DND-41 (cell line): ENCODE data around the gene MYO19.

Experiments used
- ATAC-seq: fragments of 200-7000 bp; cut with Tn5 transposase; 3 replicates; pipeline ENCODE4 v1.9.1; 2021; ENCODE audit warnings: low read depth; ENCODE audit not compliant: insufficient read depth
- DNase-seq: peaks from one replicate; pipeline ENCODE4 v3.0.0-alpha.2; 2020
- H2AFZ ChIP-seq: 2 replicates; pipeline ENCODE4 v1.6.0; 2012; ENCODE audit warnings: low read depth, low read length
- H3K27ac ChIP-seq: 2 replicates; pipeline ENCODE4 v1.5.1; 2012; ENCODE audit warnings: low read length, inconsistent platforms
- H3K27me3 ChIP-seq: fragments of 200-600 bp; sonication (generic); 2 replicates; pipeline ENCODE4 v1.6.0; 2012; ENCODE audit warnings: low read length, mild to moderate bottlenecking, inconsistent platforms; ENCODE audit not compliant: insufficient read depth, poor library complexity
- H3K36me3 ChIP-seq: 2 replicates; pipeline ENCODE4 v1.5.1; 2012; ENCODE audit warnings: low read length, inconsistent platforms; ENCODE audit not compliant: insufficient read depth
- H3K4me1 ChIP-seq: 2 replicates; pipeline ENCODE4 v1.5.1; 2012; ENCODE audit warnings: mild to moderate bottlenecking, low read length; ENCODE audit not compliant: insufficient read depth
- H3K4me2 ChIP-seq: 2 replicates; pipeline ENCODE4 v1.6.0; 2012; ENCODE audit warnings: mild to moderate bottlenecking, moderate library complexity, low read length, inconsistent platforms; ENCODE audit not compliant: insufficient read depth
- H3K4me3 ChIP-seq, 2 experiments: fragments of 200-600 bp in 1 of 2; shearing (Covaris generic) in 1 of 2; 2 replicates each; pipeline ENCODE4 v1.5.1; 2012 to 2016; ENCODE audit warnings: inconsistent platforms in 2 of 2, low read length in 2 of 2, mild to moderate bottlenecking in 2 of 2, low read depth in 1 of 2, moderate library complexity in 1 of 2
- H3K79me2 ChIP-seq: 2 replicates; pipeline ENCODE4 v1.6.0; 2012; ENCODE audit warnings: low read length, inconsistent platforms; ENCODE audit not compliant: insufficient read depth
- H3K9ac ChIP-seq: 2 replicates; pipeline ENCODE4 v1.6.0; 2012; ENCODE audit warnings: low read depth, mild to moderate bottlenecking, inconsistent platforms, low read length, moderate library complexity
- H3K9me3 ChIP-seq: 2 replicates; pipeline ENCODE4 v1.5.1; 2012; ENCODE audit warnings: low read length, moderate library complexity, mild to moderate bottlenecking, inconsistent platforms; ENCODE audit not compliant: insufficient read depth, severe bottlenecking
- H4K20me1 ChIP-seq: 2 replicates; pipeline ENCODE4 v1.6.0; 2012; ENCODE audit warnings: low read length; ENCODE audit not compliant: insufficient read depth
- EZH2 ChIP-seq: IDR thresholded peaks from 3 replicates; pipeline ENCODE4 v1.6.1; 2012; ENCODE audit warnings: borderline replicate concordance, low read depth, mild to moderate bottlenecking, moderate library complexity, low read length, inconsistent platforms; ENCODE audit not compliant: severe bottlenecking
- TF ChIP-seq, protein P1 (sequence below): IDR thresholded peaks from 2 replicates; pipeline ENCODE4 v1.5.1; 2012; ENCODE audit warnings: borderline replicate concordance, low read length, moderate library complexity, mild to moderate bottlenecking; ENCODE audit not compliant: poor library complexity, severe bottlenecking; ENCODE audit errors: extremely low read depth

The MYO19 gene

DNA sequence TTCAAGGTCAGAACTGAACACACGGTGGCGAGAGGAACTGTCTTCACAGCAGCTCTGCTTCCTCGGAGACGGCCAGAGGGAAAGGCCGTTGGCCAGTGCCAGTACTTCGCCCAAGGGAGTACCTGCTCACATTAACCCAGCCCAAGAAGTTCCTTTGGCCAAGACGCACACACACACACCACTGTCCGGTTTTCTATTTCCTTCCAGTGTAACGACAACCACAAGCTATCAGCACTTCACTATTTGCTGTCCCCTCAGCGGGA, 9.3 kb upstream of the MYO19 start:
- peak overlapping the region; percentile 99 for H3K27ac ChIP-seq
- ATAC-seq: no peak
- H4K20me1 ChIP-seq: peaks cover 28% of the 10 kb centered on the region
- peaks cover 57% of the 10 kb centered on the region for H3K79me2 ChIP-seq
- peak; percentile 26 for DNase-seq
- peak overlapping the region; percentile 100 for H3K9ac ChIP-seq
- peaks cover 26% of the 10 kb centered on the region for H3K36me3 ChIP-seq
- peaks cover 36% of the 10 kb centered on the region for H3K4me1 ChIP-seq
- no peak for TF ChIP-seq EZH2
- TF ChIP-seq, protein P1, sequence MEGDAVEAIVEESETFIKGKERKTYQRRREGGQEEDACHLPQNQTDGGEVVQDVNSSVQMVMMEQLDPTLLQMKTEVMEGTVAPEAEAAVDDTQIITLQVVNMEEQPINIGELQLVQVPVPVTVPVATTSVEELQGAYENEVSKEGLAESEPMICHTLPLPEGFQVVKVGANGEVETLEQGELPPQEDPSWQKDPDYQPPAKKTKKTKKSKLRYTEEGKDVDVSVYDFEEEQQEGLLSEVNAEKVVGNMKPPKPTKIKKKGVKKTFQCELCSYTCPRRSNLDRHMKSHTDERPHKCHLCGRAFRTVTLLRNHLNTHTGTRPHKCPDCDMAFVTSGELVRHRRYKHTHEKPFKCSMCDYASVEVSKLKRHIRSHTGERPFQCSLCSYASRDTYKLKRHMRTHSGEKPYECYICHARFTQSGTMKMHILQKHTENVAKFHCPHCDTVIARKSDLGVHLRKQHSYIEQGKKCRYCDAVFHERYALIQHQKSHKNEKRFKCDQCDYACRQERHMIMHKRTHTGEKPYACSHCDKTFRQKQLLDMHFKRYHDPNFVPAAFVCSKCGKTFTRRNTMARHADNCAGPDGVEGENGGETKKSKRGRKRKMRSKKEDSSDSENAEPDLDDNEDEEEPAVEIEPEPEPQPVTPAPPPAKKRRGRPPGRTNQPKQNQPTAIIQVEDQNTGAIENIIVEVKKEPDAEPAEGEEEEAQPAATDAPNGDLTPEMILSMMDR: peak; percentile 24
- H3K4me3 ChIP-seq: peak overlapping the region; percentile 99
- peak overlapping the region; percentile 100 for H2AFZ ChIP-seq
- H3K27me3 ChIP-seq: no peaks in the 10 kb centered on the region
- no peaks in the 10 kb centered on the region for H3K9me3 ChIP-seq
- H3K4me2 ChIP-seq: peak overlapping the region; percentile 90

DNA sequence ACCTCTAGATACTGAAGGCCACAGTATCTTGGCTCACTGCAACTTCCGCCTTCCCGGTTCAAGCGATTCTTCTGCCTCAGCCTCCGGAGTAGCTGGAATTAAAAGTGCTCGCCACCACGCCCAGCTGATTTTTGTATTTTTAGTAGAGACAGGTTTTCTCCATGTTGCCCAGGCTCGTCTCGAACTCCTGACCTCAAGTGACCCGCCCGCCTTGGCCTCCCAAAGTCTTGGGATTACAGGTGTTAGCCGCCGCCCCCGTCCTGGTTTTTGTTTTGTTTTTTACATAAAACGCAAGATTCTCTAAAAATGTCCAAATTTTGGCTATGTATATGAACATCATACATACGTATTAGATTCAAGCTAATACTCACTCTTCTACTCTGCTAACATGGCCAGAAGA, 8.1 kb upstream of the MYO19 start:
- TF ChIP-seq, protein P1: no peak
- no peak for TF ChIP-seq EZH2
- Histone ChIP-seq H2AFZ (no peak overlapping the region), H3K79me2 (peaks cover 48% of the 10 kb centered on the region), H3K27me3 (no peaks in the 10 kb centered on the region), H3K9me3 (no peaks in the 10 kb centered on the region), H3K4me1 (peaks cover 32% of the 10 kb centered on the region), H3K36me3 (peaks cover 28% of the 10 kb centered on the region), H3K27ac (no peak overlapping the region), H3K9ac (0 out of 2 replicates have a peak overlapping the region, but pooled peaks have one; percentile 100), H3K4me2 (peak overlapping the region; percentile 90; the same call in 1 of the 2 replicates), H4K20me1 (peaks cover 20% of the 10 kb centered on the region), H3K4me3 (no peak overlapping the region)
- no peak for DNase-seq
- ATAC-seq: no peak

DNA sequence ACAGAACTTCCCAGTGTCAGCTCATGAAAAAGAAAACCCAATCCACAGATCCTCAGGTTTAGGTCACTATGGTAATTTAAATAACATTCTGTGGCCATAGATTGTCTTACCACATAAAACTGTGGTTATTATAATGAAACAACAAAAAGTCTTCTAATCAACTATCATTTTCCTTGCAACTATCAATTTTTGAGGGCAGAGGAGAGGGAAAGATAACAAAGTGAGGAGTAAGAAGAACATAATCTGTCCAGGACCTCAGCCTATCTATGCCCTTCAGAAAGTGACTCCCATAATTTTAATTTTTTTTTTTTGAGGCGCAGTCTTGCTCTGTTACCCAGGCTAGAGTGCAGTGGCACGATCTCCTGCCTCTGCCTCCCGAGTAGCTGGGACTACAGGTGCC, 6.0 kb upstream of the MYO19 start:
- Histone ChIP-seq H3K79me2 (peaks cover 47% of the 10 kb centered on the region), H3K27me3 (no peaks in the 10 kb centered on the region), H3K9ac (no peak overlapping the region), H3K9me3 (no peaks in the 10 kb centered on the region), H3K36me3 (peaks cover 17% of the 10 kb centered on the region), H4K20me1 (peaks cover under 1% of the 10 kb centered on the region; the same call in 1 of the 2 replicates), H3K4me2 (no peak overlapping the region), H3K4me1 (peaks cover 35% of the 10 kb centered on the region), H3K4me3 (no peak overlapping the region), H2AFZ (no peak overlapping the region), H3K27ac (no peak overlapping the region)
- DNase-seq: no peak
- TF ChIP-seq, protein P1: no peak
- no peak for TF ChIP-seq EZH2
- ATAC-seq: no peak

DNA sequence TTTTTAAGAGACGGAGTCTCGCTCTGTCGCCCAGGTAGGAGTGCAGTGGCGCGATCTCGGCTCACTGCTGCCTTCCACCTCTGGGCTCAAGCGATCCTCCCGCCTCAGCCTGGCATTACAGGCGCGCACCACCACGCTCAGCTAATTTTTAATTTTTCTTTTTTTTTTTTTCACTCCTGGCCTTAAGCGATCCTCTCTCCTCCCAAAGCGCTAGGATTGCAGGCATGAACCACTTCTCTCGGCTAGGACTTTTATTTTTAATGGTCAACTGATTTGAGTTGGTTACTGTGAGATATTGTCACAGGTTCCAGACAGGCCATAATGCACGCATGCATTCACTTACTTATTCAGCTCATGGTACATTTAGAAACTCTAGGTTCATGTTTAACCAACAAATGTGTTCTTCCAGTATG, 1.0 kb upstream of the MYO19 start:
- Histone ChIP-seq H2AFZ (peak overlapping the region; percentile 99), H3K9ac (peak overlapping the region; percentile 93), H4K20me1 (0 out of 2 replicates have a peak, but pooled peaks cover 5% of the 10 kb centered on the region), H3K4me3 (peak overlapping the region; percentile 39 to 81; a peak in 3 of 4 replicates), H3K27ac (peak overlapping the region; percentile 96), H3K27me3 (no peaks in the 10 kb centered on the region), H3K79me2 (peaks cover 61% of the 10 kb centered on the region), H3K4me1 (peaks cover 54% of the 10 kb centered on the region), H3K36me3 (peaks cover 40% of the 10 kb centered on the region), H3K9me3 (no peaks in the 10 kb centered on the region), H3K4me2 (peak overlapping the region; percentile 79)
- TF ChIP-seq EZH2: no peak
- TF ChIP-seq, protein P1: no peak
- DNase-seq: no peak
- no peak for ATAC-seq
